Hematopoietic multipotent progenitor cell treated with erythropoietin and hydrocortisone succinate and interleukin-3 and kit ligand, for 6 days (in vitro differentiated cells): ENCODE data around the gene CARMIL1.
A peak's percentile ranks its signal among the peaks of the same experiment; 100 is the strongest.

Experiments used
- DNase-seq: peaks from one replicate; pipeline ENCODE4 v3.0.0-alpha.2; 2015

CARMIL1 gene

GRCh38 chr6:25450469-25451198 is 171.5 kb downstream of the CARMIL1 start:
- DNase-seq, result no peak

- no peak for DNase-seq
Observed at GRCh38 chr6:25452031-25452430, 172.9 kb downstream of the CARMIL1 start.

- no peak for DNase-seq
Observed at GRCh38 chr6:25453288-25453687, 174.1 kb downstream of the CARMIL1 start.

GRCh38 chr6:25454136-25454535 is 175.0 kb downstream of the CARMIL1 start:
- DNase-seq, result no peak

- no peak for DNase-seq
Observed at GRCh38 chr6:25456249-25457040, 177.3 kb downstream of the CARMIL1 start.

GRCh38 chr6:25457516-25457915 is 178.3 kb downstream of the CARMIL1 start:
- DNase-seq, result no peak

- DNase-seq, result no peak
Observed at GRCh38 chr6:25458485-25458884, 179.3 kb downstream of the CARMIL1 start.

- DNase-seq, result no peak
Observed at GRCh38 chr6:25462235-25462897, 183.2 kb downstream of the CARMIL1 start.

GRCh38 chr6:25463441-25463840 is 184.3 kb downstream of the CARMIL1 start:
- DNase-seq, result no peak

- DNase-seq, result no peak
Observed at GRCh38 chr6:25464225-25464624, 185.1 kb downstream of the CARMIL1 start.

GRCh38 chr6:25465941-25466340 is 186.8 kb downstream of the CARMIL1 start:
- no peak for DNase-seq

- DNase-seq, result no peak
Observed at GRCh38 chr6:25468881-25469280, 189.7 kb downstream of the CARMIL1 start.

GRCh38 chr6:25469797-25470388 is 190.7 kb downstream of the CARMIL1 start:
- DNase-seq, result no peak

GRCh38 chr6:25472306-25472705 is 193.1 kb downstream of the CARMIL1 start:
- peak; percentile 54 for DNase-seq

- DNase-seq, result peak; percentile 14
Observed at GRCh38 chr6:25472906-25473305, 193.7 kb downstream of the CARMIL1 start.

GRCh38 chr6:25473447-25473846 is 194.3 kb downstream of the CARMIL1 start:
- no peak for DNase-seq

- DNase-seq, result no peak
Observed at GRCh38 chr6:25476126-25476525, 197.0 kb downstream of the CARMIL1 start.

- DNase-seq, result peak; percentile 18
Observed at GRCh38 chr6:25477006-25477590, 197.9 kb downstream of the CARMIL1 start.

- DNase-seq, result peak; percentile 18
Observed at GRCh38 chr6:25478973-25479372, 199.8 kb downstream of the CARMIL1 start.

GRCh38 chr6:25481267-25481666 is 202.1 kb downstream of the CARMIL1 start:
- DNase-seq, result peak; percentile 25

- peak; percentile 82 for DNase-seq
Observed at GRCh38 chr6:25482996-25483395, 203.8 kb downstream of the CARMIL1 start.

- no peak for DNase-seq
Observed at GRCh38 chr6:25483943-25484342, 204.8 kb downstream of the CARMIL1 start.

GRCh38 chr6:25484900-25485299 is 205.7 kb downstream of the CARMIL1 start:
- no peak for DNase-seq
